Measurements from ENCODE around the gene LIPG.
A peak's percentile ranks its signal among the peaks of the same experiment; 100 is the strongest.
"Not testable (repeated sequence)": the region's sequence is repeated elsewhere in the genome, so short reads cannot be mapped to it uniquely, and the experiment has no call there.

The LIPG gene

GRCh38 chr18:49579041-49579440, 17.2 kb downstream of the LIPG start:
- DNase-seq: not testable (repeated sequence)

GRCh38 chr18:49579583-49579982, 17.7 kb downstream of the LIPG start:
- DNase-seq: not testable (repeated sequence)

- no peak for DNase-seq
These were observed 18.4 kb downstream of the LIPG start for GRCh38 chr18:49580279-49580678.

GRCh38 chr18:49581371-49581770, 19.5 kb downstream of the LIPG start:
- DNase-seq: no peak

- no peak for DNase-seq
These were observed 20.7 kb downstream of the LIPG start for GRCh38 chr18:49582579-49582978.

GRCh38 chr18:49584394-49584793, 22.5 kb downstream of the LIPG start:
- no peak for DNase-seq

- not testable (repeated sequence) for DNase-seq
These were observed 23.1 kb downstream of the LIPG start for GRCh38 chr18:49584951-49585350.

- DNase-seq: peak in 1 of 2 experiments; percentile 26
These were observed 24.2 kb downstream of the LIPG start for GRCh38 chr18:49585781-49586663.

GRCh38 chr18:49588171-49588570, 26.3 kb downstream of the LIPG start:
- no peak for DNase-seq

GRCh38 chr18:49588971-49589370, 27.1 kb downstream of the LIPG start:
- DNase-seq: no peak

- no peak for DNase-seq
These were observed 28.8 kb downstream of the LIPG start for GRCh38 chr18:49590608-49591007.

GRCh38 chr18:49591271-49591670, 29.4 kb downstream of the LIPG start:
- DNase-seq: peak; percentile 62 to 69

- no peak for DNase-seq
These were observed 29.9 kb downstream of the LIPG start for GRCh38 chr18:49591775-49592174.

- no peak for DNase-seq
These were observed 34.8 kb downstream of the LIPG start for GRCh38 chr18:49596687-49597086.

GRCh38 chr18:49597157-49597931, 35.5 kb downstream of the LIPG start:
- peak in 1 of 2 experiments; percentile 39 for DNase-seq

GRCh38 chr18:49601211-49601610, 39.4 kb downstream of the LIPG start:
- DNase-seq: no peak

- DNase-seq: no peak
These were observed 46.8 kb downstream of the LIPG start for GRCh38 chr18:49608366-49609255.

GRCh38 chr18:49609256-49610021, 47.6 kb downstream of the LIPG start:
- no peak for DNase-seq

- DNase-seq: no peak
These were observed 48.2 kb downstream of the LIPG start for GRCh38 chr18:49610022-49610445.

- DNase-seq: no peak
These were observed 49.5 kb downstream of the LIPG start for GRCh38 chr18:49611316-49611715.

- no peak for DNase-seq
These were observed 50.7 kb downstream of the LIPG start for GRCh38 chr18:49612515-49613033.

GRCh38 chr18:49613141-49613640, 51.3 kb downstream of the LIPG start:
- DNase-seq: no peak

Data from SHP77 (cell line).